SU-DHL-6 (cell line): ENCODE results near the gene CD8B2.

Source experiments
- H2AFZ ChIP-seq: fragments of 200-600 bp; sonication (generic); 2 replicates; pipeline ENCODE4 v1.6.1; 2014; ENCODE audit warnings: low read depth, mild to moderate bottlenecking, moderate library complexity, mixed read lengths, antibody characterized with exemption, low read length; ENCODE audit not compliant: severe bottlenecking
- H3F3A ChIP-seq: fragments of 200-600 bp; shearing (Covaris generic); 2 replicates; pipeline ENCODE4 v1.6.0; 2016; ENCODE audit warnings: antibody characterized with exemption, mild to moderate bottlenecking; ENCODE audit not compliant: insufficient read depth
- H3K27ac ChIP-seq: fragments of 200-600 bp; sonication (generic); 2 replicates; pipeline ENCODE4 v1.5.1; 2016; ENCODE audit warnings: low read depth, mild to moderate bottlenecking, low read length, moderate library complexity, mixed read lengths
- H3K27me3 ChIP-seq: fragments of 200-600 bp; sonication (generic), shearing (Covaris generic); 2 replicates; pipeline ENCODE4 v1.6.0; 2014; ENCODE audit warnings: mild to moderate bottlenecking, low read length
- H3K36me3 ChIP-seq: fragments of 200-600 bp; sonication (generic); 2 replicates; pipeline ENCODE4 v1.6.1; 2014; ENCODE audit warnings: mild to moderate bottlenecking, low read length, mixed read lengths
- H3K4me2 ChIP-seq: fragments of 300-600, 200-600 bp; shearing (Covaris generic), sonication (generic); 2 replicates; pipeline ENCODE4 v1.6.0; 2014; ENCODE audit warnings: low read length, low read depth, mild to moderate bottlenecking; ENCODE audit not compliant: poor library complexity, severe bottlenecking
- H3K4me3 ChIP-seq: fragments of 200-600 bp; sonication (generic); 2 replicates; pipeline ENCODE4 v1.5.1; 2014; ENCODE audit warnings: antibody characterized with exemption, low read length, mild to moderate bottlenecking, mixed read lengths; ENCODE audit not compliant: insufficient read depth, poor library complexity, severe bottlenecking
- H3K79me2 ChIP-seq: fragments of 200-600 bp; sonication (generic); 2 replicates; pipeline ENCODE4 v1.6.1; 2014; ENCODE audit warnings: mild to moderate bottlenecking, low read length, moderate library complexity; ENCODE audit not compliant: insufficient read depth
- H3K9ac ChIP-seq: fragments of 200-600 bp; sonication (generic); 2 replicates; pipeline ENCODE4 v1.7.0; 2014; ENCODE audit warnings: mild to moderate bottlenecking, low read length
- H3K9me2 ChIP-seq: fragments of 200-600 bp; sonication (generic); replicated peaks from 2 replicates; pipeline ENCODE4 v1.6.1; 2014; ENCODE audit warnings: low read length; ENCODE audit not compliant: insufficient read depth
- H3K9me3 ChIP-seq: fragments of 200-600 bp; sonication (generic); 2 replicates; pipeline ENCODE4 v1.6.1; 2014; ENCODE audit warnings: low read length, mixed read lengths; ENCODE audit not compliant: insufficient read depth
- H4K20me1 ChIP-seq: fragments of 200-600 bp; sonication (generic); 2 replicates; pipeline ENCODE4 v1.6.1; 2014; ENCODE audit warnings: low read depth, mild to moderate bottlenecking, antibody characterized with exemption, low read length, moderate library complexity, mixed read lengths
- EZH2phosphoT487 ChIP-seq: fragments of 200-600 bp; sonication (generic), shearing (Covaris generic); conservative IDR thresholded peaks from 2 replicates; pipeline ENCODE4 v1.6.1; 2018; ENCODE audit warnings: mild to moderate bottlenecking, antibody characterized with exemption, low read length, moderate library complexity, mixed read lengths
- TF ChIP-seq, protein P1 (sequence below): fragments of 200-600 bp; sonication (generic); IDR thresholded peaks from one replicate; pipeline ENCODE4 v1.5.1; 2017; ENCODE audit warnings: antibody characterized with exemption, mild to moderate bottlenecking, low read length, moderate library complexity; ENCODE audit not compliant: insufficient read depth, poor library complexity, severe bottlenecking

Gene CD8B2

GRCh38 chr2:106546391-106546990 is 59.3 kb downstream of the CD8B2 start:
- Histone ChIP-seq H3K9me3 (no peaks in the 10 kb centered on the region), H3K9ac (no peak overlapping the region), H3F3A (no peaks in the 10 kb centered on the region), H3K79me2 (no peaks in the 10 kb centered on the region), H3K27me3 (no peaks in the 10 kb centered on the region), H3K9me2 (no peaks in the 10 kb centered on the region), H2AFZ (no peak overlapping the region), H3K27ac (no peak overlapping the region), H3K36me3 (no peaks in the 10 kb centered on the region), H3K4me2 (no peak overlapping the region), H3K4me3 (no peak overlapping the region), H4K20me1 (no peaks in the 10 kb centered on the region)
- TF ChIP-seq, protein P1, sequence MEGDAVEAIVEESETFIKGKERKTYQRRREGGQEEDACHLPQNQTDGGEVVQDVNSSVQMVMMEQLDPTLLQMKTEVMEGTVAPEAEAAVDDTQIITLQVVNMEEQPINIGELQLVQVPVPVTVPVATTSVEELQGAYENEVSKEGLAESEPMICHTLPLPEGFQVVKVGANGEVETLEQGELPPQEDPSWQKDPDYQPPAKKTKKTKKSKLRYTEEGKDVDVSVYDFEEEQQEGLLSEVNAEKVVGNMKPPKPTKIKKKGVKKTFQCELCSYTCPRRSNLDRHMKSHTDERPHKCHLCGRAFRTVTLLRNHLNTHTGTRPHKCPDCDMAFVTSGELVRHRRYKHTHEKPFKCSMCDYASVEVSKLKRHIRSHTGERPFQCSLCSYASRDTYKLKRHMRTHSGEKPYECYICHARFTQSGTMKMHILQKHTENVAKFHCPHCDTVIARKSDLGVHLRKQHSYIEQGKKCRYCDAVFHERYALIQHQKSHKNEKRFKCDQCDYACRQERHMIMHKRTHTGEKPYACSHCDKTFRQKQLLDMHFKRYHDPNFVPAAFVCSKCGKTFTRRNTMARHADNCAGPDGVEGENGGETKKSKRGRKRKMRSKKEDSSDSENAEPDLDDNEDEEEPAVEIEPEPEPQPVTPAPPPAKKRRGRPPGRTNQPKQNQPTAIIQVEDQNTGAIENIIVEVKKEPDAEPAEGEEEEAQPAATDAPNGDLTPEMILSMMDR, result no peak
- no peak for TF ChIP-seq EZH2phosphoT487

DNA sequence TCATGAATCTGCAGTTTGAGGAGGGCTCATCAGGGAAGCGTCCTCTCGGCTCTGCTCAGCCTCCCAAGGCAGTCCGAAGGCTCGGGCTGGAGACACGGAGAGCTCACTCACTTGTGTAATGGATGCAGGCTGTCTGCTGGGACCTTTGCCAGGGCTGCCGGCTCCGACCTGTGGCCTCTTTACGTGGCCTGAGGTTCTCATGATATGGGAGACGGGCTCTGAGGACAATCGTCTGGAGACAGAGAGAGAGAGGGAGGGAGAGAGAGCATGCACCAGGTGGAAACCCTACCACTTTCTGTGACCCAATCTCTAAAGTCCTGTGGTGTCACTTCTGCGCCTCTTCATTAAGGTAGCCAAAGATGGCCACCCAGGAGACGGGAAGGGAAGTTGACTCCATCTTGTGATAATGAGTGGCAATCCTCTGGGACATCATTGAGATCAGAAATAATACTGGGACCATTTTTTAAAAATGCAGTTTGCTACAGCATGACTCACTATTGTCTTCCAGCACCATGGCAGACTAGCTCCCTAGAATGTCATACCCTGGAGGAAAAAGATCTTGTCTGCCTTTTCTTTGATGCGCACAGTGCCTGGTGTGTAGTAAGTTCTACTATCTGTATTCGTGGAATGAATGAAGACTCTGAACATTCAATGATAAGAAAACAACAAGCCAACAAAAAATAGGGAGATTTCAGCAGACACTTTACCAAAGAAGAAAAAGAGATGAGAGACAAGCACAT is 60.2 kb downstream of the CD8B2 start:
- Histone ChIP-seq H3K27me3 (no peaks in the 10 kb centered on the region), H2AFZ (no peak overlapping the region), H3K4me3 (no peak overlapping the region), H3K9me2 (no peaks in the 10 kb centered on the region), H3K36me3 (no peaks in the 10 kb centered on the region), H3K4me2 (no peak overlapping the region), H3K79me2 (no peaks in the 10 kb centered on the region), H3F3A (no peaks in the 10 kb centered on the region), H3K9me3 (no peaks in the 10 kb centered on the region), H3K9ac (no peak overlapping the region), H3K27ac (no peak overlapping the region), H4K20me1 (no peaks in the 10 kb centered on the region)
- TF ChIP-seq, protein P1, result no peak
- no peak for TF ChIP-seq EZH2phosphoT487

GRCh38 chr2:106551417-106552130 is 64.4 kb downstream of the CD8B2 start:
- Histone ChIP-seq H3K4me2 (no peak overlapping the region), H3K27ac (no peak overlapping the region), H3K36me3 (no peaks in the 10 kb centered on the region), H4K20me1 (no peaks in the 10 kb centered on the region), H3K9me3 (no peaks in the 10 kb centered on the region), H3K27me3 (no peaks in the 10 kb centered on the region), H3K79me2 (no peaks in the 10 kb centered on the region), H3K4me3 (no peak overlapping the region), H3F3A (no peaks in the 10 kb centered on the region), H2AFZ (no peak overlapping the region), H3K9ac (no peak overlapping the region), H3K9me2 (no peaks in the 10 kb centered on the region)
- TF ChIP-seq, protein P1, result no peak
- TF ChIP-seq EZH2phosphoT487, result no peak
